ENCODE measurements around the gene IL7R.

IL7R gene

DNA sequence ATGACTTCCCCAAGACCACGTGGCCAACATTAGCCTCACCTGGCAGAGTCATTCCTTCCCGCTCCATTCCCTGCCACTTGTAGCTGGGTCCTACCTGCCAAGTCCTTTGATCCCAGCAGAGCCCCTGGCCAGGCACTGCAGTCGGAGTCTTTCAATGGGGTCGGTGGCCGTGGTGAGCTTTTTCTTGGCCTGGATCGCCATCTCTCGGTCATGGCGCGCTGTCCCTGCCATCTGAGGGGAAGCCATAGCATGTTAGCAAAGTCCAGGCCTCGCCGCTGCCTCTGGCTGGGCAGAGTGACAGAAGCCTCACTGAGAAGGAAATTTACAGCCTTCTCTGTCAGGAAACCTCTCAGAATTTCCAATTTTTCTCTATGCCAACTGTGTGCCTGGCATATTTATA is 64.2 kb downstream of the IL7R start:
- DNase-seq: no peak

DNA sequence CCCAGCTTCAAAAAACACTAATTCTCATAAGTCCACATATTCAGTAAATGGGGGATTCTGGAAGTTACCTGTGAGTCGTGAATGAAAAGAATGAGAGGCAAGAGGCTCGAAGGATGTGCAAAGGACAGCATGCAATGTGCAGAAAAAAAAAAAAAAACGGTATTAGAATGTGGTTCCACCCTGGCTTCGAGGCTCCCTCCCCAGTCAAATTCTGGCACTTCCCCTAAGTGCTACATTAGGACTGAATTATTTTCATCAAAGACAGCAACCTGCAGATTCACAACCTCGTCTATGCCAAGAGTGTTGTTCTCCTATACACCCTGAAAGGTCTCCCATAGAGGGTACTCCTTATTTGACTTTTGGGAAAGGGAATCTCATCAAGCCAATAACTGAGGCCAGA is 65.2 kb downstream of the IL7R start:
- no peak for DNase-seq

DNA sequence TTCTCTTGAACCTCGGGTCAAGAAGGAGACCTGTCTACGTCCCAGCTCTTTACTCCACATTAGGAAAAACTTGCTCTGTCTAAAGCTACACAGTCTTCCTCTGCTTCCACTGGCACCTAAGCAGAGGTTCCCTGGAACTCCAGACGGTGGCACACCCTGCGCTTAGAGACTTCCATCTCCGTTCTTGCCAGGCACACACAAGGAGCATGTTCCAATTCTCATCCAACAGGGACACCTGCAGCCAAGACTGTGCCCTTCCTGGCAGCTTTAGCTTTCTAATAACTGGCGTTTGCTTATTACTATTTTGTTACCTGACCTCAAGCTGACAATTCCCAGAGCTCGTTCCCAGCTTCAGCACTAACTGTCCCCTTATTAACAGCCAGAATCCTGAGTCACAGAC is 65.8 kb downstream of the IL7R start:
- no peak for DNase-seq

DNA sequence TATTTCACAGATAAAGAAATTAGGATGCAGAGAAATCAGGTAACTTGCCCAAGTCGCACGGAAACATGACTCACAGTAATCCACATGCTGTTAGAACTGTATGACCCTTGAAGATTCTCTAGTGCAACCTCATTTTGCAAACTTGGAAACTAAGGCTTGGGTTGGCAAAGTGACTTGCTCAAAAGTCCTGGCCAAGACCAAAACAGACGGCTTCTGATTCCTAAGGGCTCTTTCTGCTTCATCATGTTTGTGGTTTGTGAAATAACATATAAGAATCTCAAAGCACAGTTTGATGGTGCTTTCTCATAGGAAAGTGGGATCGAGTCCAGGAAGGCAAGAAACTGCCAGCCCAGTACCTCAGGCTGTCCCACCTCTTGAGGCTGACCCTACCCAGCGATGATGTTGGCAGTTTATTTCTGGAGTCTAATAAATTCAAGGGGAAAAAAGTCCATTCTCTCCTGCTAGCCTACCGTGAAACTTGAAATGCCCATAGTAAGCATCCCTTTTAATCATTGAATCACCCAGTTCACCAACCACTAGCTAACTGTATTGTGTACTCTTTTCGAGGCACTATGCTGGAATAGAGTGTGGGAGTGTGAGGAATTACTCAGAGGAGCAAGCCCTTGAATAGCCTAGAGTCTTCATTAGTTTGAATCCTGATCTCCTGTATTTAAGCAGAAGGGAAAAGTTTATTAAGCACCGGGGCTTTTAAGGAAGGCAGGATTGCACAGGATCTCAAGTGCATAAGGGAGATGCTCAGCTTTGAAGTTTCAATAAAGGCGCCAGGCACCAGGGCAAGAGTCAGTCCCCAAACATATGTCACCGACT is 67.6 kb downstream of the IL7R start:
- DNase-seq: peak; percentile 52

DNA sequence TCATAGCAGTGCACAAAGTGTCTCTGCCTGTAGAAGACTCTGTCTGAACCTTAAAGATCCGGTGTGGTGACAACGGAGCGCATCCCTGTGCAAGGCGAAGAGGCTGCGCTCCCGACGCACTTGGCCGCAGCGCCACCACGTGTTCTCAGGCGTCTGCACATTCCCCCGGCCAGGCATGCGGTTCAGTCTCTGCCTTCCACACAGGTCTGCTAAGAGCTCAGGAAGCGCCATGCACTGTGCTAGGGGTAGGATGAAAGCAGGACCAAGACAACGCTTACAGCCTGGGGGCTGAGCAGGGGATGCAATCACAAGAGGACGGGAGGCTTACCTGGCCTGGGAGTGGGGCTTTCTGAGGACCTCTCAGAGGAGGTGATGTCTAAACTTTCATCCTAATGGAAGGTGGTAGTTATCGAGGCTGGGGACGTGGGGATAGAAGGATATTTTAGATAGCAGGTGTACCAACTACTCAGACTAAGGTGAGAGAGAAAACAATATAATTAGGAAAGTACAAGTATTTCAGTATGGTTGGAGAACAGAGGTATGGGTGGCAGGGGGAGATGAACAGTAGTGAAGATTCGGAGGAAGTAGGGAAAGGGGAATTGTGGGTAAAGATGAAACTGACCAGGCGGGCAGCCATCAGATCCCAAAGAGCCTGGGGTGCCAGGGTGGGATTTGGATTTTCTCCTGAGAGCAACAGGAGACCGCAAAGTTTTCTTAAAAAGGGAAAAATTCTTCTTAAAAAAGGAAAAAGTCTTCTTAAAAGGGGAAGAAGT is 68.4 kb downstream of the IL7R start:
- peak; percentile 61 for DNase-seq

DNA sequence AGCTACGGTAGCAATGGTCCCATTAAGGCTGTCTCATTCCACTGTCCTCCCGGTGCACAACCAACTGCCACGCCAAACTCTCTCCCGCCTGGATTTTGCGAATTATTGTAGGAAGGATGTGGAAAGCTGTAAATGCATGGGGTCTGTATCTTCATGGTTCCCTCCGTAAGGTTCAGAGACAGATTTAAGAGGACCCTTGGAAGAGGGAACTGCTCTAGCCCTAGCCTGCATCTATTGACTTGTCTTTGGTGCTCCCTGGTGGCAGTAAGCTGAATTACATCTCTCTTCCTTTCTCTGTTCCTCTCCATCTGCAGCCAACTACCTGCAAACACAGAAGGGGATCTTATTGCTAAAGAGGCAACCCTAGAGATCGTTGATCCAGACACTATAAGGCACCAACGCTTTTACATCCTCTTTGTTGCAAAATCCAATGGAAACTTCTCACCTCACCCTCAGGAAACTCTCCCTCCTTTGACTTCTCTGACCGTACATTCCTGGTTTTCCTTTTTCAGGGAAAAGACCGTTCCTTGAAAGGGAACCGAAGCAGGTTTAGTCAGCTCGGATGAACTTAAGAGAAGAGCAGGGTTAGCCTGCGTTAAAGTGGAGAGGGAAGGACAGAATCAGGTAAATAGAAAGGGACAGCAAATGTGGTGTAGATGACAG is 69.8 kb downstream of the IL7R start:
- DNase-seq: no peak
